OCI-LY7 (cell line): Measurements from ENCODE around the gene PSMB9.

ENCODE experiments used
- EZH2phosphoT487 ChIP-seq: fragments of 200-600 bp; sonication (generic); IDR thresholded peaks from 2 replicates; pipeline ENCODE4 v1.6.1; 2018; ENCODE audit warnings: low read depth, borderline replicate concordance, mild to moderate bottlenecking, mixed run types, antibody characterized with exemption, low read length, moderate library complexity, mixed read lengths
- TF ChIP-seq, protein P1 (sequence below): fragments of 200-600 bp; sonication (generic); conservative IDR thresholded peaks from 2 replicates; pipeline ENCODE4 v1.5.1; 2014; ENCODE audit warnings: mild to moderate bottlenecking, antibody characterized with exemption, low read length, moderate library complexity, mixed read lengths

DNA sequence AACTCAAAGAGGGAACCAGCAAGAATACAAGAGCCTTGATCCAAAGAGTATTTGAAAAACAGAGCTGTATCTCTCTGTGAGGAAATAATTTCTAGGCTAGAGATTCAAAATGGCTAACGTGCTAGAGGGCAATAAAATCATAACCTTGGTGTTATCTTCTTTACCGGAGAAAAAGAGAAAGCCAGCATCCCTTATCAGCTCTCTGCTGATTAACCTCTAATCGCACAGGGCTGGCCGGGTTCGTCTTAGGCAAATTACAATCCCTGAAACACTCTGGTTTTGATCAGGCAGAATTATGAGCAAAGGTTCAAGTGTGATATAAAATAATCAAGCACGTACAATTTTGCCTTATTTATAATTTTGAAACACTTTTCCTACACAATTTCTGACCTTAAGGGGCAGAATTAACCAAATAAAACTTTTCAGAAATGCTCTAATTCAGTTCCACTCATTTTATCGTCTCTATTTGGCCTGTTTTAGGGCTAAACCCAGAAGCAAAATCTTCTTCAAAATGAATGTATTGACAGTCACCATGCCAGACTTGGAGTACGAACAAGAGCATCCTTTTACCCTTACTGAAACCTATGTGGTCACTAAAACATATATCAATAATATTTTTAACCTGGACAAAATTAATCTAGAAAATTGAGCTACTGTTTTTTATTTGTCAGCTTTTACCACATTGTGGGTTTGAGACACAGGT is 13.7 kb downstream of the PSMB9 start:
- TF ChIP-seq, protein P1, sequence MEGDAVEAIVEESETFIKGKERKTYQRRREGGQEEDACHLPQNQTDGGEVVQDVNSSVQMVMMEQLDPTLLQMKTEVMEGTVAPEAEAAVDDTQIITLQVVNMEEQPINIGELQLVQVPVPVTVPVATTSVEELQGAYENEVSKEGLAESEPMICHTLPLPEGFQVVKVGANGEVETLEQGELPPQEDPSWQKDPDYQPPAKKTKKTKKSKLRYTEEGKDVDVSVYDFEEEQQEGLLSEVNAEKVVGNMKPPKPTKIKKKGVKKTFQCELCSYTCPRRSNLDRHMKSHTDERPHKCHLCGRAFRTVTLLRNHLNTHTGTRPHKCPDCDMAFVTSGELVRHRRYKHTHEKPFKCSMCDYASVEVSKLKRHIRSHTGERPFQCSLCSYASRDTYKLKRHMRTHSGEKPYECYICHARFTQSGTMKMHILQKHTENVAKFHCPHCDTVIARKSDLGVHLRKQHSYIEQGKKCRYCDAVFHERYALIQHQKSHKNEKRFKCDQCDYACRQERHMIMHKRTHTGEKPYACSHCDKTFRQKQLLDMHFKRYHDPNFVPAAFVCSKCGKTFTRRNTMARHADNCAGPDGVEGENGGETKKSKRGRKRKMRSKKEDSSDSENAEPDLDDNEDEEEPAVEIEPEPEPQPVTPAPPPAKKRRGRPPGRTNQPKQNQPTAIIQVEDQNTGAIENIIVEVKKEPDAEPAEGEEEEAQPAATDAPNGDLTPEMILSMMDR: no peak
- TF ChIP-seq EZH2phosphoT487: no peak
